GM04504 (cell line): ENCODE data around the gene NR1H3.

Experiments used
- DNase-seq: peaks from one replicate; pipeline ENCODE4 v3.0.0-alpha.2; 2012; ENCODE audit warnings: low read depth

The NR1H3 gene

DNA sequence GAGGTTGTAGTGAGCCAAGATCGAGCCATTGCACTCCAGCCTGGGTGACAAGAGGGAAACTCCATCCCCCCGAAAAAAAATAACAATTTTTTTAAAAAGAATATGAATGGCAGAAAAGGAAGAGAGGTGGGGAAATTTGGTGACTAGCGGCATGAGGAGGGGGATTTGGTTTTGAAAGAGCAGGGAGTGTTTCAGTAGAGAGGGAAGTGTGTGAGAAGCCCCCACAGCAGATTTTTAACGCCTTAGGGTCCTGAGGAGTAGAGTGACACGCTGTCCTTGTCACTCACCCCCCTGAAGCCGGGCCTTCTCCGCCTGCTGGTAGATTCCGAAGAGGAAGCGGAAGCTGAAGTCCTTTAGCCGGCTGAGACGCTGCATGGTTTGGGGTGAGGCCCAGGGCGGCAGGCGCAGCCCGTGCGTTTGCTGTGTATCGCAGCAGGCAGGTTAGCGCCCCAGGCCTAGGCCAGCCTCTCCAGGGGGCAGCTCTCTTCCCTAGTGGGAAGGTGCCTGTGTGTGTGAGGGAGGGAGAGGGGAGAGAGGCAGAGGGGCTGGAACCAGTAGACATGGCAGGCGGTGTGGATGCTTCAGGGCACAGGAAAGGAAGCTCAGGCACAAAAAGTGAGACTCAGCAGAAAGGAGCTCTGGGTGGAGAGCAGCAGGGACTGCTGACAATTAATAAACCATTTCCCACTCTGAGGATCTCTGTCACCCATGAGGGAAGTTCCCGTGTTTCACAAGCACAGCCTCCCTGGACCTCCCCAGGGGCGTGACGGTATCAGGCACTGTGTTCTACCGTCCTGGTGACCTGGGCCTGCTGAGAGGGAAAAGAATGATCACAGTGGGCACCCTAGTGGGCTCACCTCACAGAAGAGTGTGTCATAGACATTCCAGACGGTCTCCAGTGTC, 13.1 kb upstream of the NR1H3 start:
- no peak for DNase-seq

DNA sequence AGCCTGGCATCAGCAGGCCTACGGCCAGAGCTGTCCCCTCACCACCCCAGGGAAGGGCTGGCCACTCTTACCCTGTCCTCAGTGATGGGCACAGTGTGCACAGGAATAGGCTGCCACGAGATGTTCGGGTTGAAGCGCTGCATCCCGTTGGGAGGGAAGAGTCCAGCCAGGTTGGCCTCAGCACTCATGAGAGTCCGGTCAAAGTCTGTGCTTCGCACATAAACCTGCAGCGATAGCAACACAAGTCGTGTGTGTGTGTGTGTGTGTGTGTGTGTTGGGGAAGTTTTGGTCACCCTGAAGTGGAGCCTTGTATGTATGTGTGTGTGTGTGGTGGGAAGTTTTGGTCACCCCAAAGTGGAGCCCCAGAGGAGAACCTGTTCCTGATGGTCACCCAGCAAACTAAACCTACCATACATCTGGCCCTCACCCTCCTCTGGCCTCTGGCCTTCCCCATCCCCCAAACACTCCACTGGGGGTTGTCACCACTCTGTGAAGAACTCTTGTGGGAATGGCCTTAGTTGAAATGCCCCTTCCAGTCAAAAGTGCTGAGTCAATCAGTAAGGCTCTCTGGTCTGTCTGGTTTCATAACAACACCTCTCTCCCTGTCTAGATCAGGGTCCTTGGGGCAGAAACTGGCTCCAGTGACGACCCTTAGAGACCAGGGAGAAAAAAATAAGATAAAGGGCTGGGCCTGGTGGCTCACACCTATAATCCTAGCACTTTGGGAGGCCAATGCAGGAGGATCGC, 12.0 kb upstream of the NR1H3 start:
- DNase-seq, result no peak

DNA sequence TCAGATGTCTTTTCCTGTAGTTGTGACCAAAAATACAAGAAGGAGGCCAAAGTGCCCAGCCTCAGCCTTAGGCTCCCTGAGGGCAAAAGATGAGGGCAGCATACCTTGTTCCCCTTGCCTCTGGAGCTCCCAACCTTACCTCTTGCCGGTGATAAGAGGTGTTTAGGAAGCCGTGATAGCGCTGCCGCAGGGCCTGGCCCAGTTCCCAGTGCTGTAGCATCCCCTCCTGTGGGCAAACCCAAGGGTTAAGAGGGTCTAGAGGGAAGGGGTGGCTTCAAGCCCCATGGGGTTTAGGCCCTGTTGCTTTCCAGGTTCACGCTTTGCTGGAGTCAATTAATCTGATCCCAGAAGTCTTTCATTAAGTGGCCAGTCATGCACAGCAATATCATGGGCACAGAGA, 10.3 kb upstream of the NR1H3 start:
- no peak for DNase-seq

DNA sequence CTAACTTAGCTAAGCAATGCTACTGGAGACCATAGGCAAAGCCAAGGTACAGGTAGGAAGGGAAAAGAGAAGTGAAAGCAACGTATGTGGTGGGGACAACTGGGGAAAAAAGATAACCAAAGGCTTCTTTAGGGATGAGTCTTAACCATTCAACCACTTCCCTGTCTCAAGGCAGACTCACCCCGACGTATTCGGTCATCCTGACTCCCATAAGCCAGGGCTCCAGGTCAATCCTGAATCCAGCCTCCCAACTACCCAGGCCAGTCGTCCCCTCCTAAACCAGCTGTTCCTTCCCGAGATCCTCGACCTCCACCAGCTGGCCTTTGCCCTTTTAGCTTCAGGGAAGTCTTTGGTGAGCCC, 9.5 kb upstream of the NR1H3 start:
- no peak for DNase-seq

DNA sequence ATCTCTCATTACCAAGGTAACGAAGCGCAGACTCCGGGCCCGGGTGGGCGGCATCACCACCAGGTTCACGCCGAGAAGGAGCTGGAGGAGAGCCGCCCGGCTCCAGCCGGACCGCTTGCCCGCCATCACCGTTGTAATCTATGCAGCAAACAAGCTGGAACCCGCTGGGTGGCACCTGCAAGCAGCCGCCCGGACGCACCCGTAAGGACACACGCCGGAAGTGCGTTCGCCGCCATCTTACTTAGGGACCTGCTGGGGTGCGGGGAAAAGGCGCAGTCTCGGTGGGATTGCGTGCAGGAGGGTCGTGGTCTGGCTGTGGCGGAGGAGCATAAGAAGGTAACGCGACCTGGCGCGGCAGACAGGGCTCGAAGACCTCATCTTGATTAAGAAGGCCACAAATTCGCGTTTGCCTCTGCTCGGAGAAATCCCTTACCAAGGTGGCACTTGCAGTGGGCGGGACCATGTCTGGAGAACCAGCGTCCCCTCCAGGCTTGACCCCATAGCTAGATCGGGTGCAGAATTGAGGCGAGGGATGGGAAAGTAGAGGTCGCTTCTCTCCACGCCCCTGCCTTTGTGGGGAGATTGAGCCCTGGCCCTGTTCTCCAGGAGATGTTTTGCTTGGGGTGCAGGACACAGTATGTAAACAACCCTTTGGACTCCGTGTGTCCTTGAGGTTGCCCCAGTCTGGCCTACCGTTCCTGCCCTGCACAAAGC, 9.0 kb upstream of the NR1H3 start, which contains the start of gene ACP2:
TSS of gene ACP2 (minus strand) at position 151 of the 714 bp plus-strand sequence. CDS start at position 126, 25 bp downstream.
- peak; percentile 71 for DNase-seq

DNA sequence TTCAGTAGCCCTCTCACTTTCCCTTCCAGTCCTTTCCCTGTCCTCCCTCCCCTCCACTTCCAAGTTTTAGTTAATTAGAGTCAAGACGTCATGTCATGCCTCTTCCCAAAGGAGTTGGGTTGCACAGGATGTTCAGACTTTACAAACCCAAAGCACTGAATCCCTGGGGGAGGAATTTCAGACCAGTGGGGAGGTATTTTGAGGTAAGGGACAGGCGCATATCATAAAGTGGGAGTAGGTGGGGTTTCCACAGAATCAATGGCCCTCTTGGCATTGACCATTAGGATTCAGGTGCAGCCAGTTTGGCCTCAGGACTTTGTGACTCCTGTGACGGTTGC, 8.4 kb upstream of the NR1H3 start:
- DNase-seq, result no peak

DNA sequence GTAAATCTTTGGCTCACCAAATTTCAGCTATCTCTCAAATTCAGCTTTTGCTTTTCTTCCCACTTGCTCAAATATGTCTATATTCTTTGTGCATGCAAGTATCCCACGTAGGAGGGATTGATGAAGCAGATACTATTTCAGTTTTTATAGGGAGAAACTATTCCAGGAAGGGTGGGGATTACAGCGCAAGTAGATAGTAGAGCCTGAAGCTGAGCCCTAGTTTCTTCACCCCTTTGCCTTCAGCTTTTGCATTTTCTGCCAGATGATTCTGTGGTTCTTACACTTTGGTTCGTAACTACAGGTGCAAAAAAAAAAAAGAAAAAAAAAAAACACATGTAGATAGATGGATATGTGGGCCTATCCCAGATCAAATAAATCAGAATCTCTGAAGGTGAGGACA, 6.0 kb upstream of the NR1H3 start:
- DNase-seq, result no peak

DNA sequence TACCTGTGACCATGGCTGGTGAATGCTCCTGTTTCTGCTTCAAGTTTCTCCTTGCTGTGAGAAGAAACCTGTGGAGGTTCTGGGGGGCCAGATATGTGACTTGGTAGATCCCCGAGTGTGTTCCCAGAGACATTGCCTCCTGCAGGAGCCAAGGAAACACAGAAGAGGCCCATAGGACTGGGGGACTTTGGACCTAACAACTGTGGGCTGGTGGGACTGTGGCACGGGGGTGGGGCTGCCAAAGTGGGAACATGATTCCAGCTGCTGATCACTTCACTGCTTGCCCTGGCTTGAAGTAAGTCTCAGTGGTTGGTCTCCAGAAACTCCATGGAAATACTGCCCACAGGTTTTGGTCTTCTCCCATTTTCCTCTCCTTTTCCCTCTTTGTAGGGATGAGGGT, 4.1 kb upstream of the NR1H3 start:
- DNase-seq, result no peak

DNA sequence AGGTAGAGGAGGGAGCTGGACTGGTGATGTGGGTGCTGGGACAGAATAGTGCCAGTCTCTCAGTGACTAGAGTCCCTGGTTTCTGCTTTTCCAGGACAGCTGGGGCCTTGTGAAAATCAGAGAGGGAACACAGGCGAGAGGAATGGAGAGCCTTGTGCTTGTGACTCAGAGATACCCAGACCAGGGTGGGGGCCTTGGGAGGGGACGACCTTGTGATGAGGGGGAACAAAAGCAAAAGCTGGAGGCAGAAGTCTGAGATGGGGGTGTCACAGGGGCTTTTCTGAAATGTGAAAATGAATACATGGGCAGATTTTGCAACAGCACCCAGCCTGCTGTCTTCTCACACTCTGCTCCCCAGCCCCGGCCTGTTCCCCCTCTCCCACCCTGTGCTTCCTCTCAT, 3.4 kb upstream of the NR1H3 start:
- no peak for DNase-seq

DNA sequence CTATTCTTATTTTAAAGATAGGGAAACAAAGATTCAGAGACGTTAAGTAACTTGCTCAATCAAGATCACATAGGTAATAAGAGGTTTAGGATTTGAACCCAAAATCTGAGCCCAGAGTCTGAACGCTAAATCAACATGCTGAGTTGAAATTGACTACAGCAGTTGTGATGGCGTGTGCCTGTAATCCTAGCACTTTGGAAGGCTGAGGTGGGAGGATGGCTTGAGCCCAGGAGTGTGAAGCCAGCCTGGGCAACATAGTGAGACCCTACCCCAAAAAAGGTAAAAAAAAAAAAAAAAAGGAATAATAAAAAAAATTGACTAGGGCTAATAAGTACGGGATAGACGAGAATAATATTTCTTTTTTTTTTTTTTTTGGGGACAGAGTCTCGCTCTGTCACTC, 1.4 kb upstream of the NR1H3 start:
- DNase-seq, result no peak

DNA sequence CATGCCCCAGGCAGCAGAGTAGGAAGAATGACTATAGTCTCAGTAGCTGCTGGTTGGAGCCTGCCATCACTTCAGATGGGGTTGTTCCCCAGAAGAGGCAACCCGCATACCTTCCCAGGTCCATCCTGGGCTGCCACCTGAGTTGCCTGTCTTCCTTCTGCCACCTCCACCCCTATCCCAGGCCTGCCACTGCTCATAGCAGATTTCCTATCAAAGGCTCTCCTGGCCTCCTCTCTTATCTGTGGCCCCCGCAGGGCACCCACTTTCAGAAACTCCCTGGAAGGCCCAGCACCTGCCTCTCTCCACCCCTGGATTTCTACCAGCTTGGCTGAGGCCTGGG, 649 bp upstream of the NR1H3 start:
- DNase-seq, result no peak

DNA sequence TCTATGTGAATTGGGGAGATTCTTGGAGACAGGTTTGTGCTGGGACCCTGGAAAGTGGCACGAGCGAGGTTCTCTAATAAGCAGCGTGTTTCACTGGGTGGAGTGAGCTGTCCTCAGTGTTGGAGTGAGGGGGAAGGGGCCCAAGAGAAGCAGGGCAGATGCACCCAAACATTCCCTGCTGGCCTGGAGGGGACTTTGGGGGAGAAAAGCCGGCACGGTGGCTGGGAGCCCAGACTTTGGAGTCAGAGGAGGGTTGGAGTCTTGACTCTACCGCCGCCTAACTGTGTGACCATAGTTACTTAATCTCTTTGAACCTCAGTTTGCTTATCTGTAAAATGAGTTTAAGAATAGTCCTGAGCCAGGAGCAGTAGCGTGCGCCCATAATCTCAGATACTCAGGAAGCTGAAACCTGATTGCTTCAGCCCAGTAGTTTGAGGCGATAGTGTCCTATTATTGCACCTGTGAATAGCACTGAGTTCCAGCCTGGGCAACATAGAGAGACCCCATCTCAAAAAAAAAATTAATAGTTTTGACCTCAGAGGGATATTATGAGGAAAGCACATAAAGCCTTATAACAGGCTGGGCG, 614 bp downstream of the NR1H3 start:
- no peak for DNase-seq

DNA sequence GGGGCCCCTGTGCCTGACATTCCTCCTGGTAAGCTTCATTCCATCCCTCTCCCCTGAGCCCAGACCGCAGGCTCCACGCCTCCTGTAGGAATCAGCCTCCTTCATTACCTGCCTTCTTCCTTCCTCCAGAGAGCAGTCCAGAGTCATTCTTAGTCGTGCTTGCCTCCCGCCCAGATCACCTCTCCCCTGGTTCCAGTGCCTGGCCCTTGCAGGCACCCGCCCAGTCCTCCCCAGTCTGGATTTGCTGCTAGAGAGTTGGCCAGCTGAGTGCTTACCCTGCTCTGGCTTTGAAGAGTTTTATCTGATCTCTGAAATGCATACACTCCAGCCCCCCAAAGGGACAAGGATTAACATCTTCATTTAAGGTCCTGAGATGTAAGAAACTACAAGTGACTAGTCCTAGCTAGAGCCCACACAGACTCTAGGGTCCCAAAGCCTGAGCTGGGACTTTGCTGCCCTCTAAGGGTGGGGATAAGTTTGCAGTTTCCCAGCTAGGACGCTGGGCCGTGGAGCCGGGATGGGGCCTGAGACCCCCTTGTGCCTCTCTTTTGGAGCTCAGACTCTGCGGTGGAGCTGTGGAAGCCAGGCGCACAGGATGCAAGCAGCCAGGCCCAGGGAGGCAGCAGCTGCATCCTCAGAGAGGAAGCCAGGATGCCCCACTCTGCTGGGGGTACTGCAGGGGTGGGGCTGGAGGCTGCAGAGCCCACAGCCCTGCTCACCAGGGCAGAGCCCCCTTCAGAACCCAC, 1.6 kb downstream of the NR1H3 start:
- DNase-seq, result no peak

DNA sequence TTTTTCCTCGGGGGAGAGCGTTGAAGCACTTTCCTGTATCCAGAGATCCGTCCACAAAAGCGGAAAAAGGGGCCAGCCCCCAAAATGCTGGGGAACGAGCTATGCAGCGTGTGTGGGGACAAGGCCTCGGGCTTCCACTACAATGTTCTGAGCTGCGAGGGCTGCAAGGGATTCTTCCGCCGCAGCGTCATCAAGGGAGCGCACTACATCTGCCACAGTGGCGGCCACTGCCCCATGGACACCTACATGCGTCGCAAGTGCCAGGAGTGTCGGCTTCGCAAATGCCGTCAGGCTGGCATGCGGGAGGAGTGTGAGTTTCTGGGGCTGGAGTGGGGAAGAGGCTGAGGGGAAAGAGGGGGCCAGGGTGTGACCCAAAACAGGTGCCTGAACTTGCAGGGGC, 2.6 kb downstream of the NR1H3 start:
- no peak for DNase-seq

DNA sequence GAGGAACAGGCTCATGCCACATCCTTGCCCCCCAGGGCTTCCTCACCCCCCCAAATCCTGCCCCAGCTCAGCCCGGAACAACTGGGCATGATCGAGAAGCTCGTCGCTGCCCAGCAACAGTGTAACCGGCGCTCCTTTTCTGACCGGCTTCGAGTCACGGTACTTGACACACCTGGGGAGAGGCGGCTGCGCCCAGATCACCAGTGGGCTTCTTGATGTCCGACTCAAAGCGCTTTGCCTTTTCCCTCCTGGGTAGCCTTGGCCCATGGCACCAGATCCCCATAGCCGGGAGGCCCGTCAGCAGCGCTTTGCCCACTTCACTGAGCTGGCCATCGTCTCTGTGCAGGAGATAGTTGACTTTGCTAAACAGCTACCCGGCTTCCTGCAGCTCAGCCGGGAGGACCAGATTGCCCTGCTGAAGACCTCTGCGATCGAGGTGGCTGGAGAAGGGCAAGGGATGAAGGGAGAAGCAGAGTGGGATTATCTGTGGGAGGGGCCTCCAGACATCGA, 3.5 kb downstream of the NR1H3 start:
- DNase-seq, result no peak

DNA sequence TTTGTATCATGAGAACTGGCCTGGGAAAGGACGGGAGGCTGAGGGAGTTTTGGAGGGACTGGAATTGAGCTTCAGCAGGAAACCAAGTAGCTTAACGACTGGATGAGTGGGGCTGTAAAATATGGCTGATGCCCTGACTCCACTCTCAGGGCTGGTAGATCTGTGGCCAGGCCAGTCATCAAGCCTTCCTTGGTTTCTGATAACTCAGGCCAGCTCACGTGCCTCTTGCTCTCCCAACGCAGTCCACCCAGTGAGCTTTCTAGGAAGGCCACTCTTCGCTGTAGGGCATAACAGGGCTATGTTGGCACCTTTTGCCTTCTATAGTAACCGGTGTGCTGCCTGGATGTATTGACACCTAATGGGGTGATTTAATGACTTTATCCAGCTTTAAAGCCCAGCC, 6.3 kb downstream of the NR1H3 start:
- DNase-seq, result no peak

DNA sequence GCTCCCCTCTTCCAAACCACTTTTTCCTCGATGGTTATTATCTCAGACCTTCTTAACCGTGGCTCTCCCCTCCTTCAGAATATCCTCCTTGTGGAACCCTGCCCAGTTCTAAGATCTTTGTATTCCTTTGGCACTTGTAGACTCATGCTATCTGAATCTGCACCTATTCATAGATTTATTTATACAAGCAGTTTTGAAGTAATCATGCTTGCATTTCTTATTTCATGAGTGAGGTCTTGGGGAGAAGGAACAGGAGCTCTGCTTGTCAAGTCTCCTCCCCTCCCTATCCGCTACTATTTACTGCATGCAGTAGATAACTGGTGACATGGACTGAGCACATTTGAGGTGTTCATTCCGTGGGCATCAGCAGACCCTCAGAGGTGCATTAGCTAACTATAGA, 6.7 kb downstream of the NR1H3 start:
- DNase-seq, result no peak

DNA sequence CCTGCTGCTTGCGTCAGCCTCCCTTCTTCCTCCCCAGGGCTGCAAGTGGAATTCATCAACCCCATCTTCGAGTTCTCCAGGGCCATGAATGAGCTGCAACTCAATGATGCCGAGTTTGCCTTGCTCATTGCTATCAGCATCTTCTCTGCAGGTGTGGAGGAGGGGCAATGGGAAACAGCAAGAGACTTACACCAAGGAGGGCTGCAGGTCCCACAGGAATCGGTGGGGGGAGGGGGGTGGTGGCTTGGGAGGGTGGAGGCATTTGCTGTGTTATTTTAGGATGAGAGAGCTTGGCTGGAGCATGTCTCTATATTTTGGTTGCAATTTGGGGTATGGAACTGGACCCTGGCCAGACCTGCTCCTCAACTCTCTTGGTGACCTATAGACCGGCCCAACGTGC, 10.1 kb downstream of the NR1H3 start:
- DNase-seq, result no peak

DNA sequence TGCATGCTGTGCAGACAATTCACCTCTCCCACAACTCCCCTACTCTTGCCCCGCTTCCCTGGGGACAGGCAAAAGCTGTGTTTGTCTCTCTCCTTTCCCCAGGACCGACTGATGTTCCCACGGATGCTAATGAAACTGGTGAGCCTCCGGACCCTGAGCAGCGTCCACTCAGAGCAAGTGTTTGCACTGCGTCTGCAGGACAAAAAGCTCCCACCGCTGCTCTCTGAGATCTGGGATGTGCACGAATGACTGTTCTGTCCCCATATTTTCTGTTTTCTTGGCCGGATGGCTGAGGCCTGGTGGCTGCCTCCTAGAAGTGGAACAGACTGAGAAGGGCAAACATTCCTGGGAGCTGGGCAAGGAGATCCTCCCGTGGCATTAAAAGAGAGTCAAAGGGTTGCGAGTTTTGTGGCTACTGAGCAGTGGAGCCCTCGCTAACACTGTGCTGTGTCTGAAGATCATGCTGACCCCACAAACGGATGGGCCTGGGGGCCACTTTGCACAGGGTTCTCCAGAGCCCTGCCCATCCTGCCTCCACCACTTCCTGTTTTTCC, 10.7 kb downstream of the NR1H3 start:
- no peak for DNase-seq

DNA sequence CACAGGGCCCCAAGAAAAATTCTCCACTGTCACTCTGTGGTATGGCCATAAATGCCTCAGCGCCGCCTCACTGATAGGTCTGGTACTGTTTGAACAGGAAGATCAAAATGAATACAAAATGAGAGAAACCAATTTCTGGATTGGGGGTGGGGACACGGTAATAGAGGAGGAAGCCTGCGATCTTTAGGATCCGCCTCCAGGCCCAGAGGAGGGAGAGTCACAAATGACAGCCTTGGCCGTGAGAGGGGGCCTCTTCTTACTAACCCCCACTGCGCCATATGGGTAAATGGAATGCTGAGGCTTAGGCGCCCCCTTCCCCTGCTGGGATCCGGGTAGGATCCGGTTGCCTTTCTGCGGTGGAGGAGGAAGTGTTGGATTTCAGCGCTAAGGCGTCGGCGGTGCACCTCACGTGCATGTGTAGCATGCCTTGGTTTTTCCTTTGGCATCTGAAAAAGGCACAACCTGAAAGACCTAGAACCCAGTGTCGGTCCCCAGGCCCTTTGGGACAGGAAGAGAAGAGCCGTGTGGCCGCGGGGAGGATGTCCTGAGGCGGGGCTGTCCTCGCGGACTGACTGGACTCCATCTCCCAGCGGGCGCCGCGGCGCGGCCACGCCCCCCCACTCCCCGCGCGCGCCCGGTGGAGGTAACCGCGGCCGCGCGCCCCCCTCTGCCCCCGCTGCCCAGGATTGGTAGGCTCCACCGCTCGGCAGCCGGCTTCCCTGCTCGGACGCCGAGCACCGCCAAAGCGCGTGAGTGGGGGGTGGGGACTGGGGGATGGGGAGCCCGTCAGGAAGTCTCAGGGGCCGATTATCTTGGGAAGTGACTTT, 11.4 kb downstream of the NR1H3 start:
- peak; percentile 69 for DNase-seq
